NCI-H1436 treated with DMSO at 0.1 percent for 48 hours (cell line): Measurements from ENCODE around the gene JUP.

ENCODE experiments used
- DNase-seq: peaks from one replicate; lab custom pipeline; 2025; lab: John Stamatoyannopoulos, UW

The JUP gene

DNA sequence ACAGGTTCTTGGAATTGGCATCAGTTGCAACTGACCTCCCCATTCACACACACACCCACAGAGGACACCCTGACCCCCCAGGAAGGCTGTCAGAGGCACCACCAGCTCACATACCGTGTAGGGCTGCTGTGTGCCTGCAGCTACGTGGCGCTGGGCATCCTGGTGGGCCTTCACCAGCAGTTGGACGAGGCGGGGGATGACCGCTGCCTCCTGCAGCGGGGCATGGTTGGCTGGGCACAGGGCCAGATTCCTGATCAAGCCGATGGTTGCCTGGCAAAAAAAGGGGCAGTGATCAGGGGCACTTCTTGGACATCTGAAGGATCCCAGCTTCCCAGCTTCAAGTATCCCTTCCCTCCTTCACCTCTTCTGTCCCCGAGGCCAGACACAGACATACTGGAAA is 27.9 kb downstream of the JUP start:
- no peak for DNase-seq

DNA sequence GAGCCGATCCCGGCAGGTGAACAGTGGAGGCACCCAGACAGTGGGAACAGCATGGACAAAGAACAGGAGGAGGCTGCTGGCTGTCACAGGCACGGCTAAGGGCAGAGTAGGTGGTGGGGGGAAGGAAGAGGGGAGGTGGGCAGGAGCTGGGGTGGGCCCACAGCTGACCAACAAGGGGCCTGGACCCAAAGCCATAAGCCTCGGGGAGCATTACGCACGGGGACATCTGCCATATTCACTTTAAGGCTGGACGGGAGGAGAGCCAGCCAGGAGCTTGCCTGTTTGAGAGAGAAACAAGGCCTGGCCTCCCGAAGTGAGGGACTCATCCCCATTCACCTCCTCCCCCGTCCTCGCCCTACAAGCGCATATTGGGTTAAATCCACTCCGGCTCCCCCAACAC is 32.4 kb downstream of the JUP start:
- DNase-seq, result no peak

DNA sequence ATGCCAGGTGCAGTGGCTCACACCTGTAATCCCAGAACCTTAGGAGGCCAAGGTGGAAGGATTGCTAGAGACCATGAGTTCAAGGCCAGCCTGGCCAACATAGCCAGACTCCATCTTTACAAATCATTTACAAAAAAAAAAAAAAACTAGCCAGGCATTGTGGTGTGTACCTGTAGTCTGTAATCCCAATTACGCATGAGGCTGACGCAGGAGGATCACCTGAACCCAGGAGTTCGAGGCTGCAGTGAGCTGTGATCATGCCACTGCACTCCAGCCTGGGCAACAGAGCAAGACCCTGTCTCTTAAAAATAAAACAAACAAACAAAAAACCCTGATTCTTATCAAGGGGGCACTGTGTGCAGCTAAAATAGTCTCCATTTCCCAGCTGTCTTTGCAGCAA is 35.2 kb downstream of the JUP start:
- DNase-seq, result no peak

DNA sequence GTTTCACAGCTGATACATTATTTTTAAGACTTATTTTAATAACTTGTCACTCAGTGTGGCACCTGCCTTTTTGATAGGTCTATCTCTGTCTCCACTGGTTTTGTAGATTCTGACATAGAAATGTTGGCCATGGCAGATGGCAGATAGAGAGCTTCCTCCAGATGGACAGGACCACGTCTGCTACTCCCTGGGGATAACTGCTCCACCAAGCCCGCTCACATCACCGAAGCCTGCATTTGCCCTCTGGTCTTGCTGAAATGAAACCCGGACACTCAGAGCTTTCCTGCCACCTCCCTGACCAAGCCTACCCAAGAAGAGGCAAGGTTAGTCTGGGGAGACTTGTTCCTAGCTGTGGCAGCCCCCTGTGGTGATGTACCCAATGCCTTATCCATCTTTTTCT is 35.6 kb downstream of the JUP start:
- DNase-seq, result no peak

DNA sequence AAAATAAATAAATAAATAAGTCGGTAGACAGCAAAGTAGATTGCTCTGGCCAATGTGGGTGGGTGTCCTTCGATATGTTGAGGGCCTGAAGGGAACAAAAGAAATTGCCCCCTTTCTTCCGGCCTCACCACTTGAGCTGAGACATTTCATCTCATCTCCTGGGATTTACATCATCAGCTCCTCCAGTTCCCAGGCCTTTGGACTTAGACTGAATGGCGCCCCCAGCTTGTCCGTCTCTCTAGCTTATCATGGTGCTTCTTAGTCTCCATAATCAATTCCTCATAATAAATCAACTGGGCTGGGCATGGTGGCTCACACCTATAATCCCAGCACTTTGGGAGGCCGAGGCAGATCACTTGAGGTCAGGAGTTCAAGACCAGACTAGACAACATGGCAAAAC is 38.2 kb downstream of the JUP start:
- no peak for DNase-seq

DNA sequence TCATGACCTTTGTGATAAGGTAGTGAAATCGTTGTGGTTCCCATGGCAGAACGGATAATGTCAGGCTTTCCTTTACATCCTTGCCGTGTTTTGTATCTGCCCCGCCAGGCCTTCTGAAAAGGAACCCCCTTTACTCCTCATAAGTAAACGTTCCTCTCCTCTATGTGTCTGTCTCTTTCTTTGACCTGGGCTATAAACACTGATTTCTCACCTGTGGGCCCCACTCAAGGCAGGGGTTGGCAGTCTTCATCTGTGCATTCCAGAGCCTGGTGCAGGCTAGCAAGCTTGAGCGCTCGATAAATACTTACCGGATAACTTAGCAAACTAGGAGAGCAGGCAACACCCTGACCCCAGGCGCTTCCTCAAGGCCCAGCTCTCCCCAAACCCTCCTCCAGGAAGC is 44.8 kb downstream of the JUP start:
- DNase-seq, result no peak

DNA sequence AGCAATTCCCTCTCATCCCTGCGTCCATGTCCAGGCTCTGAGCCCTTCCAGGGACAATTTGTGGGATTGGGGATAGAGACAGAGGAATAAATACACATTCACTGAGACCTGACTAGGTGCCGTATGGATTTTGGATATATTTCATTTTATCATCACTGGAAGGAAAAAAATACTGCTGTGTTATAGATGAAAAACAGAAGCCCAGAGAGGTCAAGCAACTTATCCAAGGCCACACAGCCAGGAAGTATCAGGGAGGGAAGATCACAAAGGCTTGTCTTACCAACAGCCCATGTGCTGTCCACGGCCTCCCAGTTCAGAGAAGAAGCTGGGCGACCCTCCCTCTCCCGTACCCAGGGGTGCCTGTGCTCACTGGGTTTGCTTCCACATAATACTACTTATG is 46.0 kb downstream of the JUP start:
- no peak for DNase-seq

DNA sequence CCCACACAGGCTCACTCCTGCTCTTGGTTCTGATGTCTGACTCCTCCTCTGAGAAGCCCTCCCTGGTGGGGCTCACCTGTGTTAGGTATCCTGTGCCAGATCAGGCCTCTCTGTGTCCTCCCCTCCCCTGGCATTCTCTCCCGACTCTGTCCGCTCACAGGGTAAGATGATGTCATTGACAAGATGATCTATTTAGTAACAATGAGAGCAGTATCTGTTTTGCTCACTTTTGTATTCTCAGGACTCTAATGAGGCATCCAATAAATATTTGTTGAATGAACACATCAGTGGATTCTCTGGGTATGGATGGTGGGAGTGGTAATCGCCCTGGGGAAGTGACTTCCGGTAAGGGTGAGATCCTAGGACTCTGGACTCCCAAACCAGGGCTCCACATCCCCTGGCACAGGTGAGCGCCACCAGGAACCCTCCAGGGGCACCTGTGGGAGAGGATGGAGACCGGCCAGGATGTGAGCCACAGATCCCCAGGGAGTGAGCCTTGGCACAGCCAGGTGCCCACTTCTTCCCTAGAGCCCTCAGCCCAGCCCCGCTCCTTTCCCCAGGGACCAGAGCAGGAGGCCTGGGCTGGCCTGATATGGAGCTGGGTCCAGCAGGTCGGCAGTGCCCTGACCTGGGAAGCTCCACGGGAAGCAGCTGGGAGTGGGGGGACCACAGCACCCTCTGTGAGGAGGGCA is 46.7 kb downstream of the JUP start:
- DNase-seq, result no peak

DNA sequence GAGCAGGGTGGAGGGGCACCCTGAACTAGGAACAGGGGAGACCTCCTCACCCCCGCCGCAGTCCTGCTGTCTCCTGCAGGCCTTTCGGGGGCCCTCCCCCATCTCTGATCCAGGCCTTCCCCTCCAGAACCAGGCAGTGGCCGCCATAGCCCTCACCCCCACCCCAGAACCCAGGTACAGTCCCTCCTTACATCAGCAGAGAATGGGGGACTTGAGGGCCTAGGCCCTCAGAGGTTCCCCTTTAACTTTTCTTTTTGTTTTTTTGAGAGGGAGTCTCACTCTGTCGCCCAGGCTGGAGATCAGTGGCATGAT is 47.8 kb downstream of the JUP start:
- DNase-seq, result no peak

DNA sequence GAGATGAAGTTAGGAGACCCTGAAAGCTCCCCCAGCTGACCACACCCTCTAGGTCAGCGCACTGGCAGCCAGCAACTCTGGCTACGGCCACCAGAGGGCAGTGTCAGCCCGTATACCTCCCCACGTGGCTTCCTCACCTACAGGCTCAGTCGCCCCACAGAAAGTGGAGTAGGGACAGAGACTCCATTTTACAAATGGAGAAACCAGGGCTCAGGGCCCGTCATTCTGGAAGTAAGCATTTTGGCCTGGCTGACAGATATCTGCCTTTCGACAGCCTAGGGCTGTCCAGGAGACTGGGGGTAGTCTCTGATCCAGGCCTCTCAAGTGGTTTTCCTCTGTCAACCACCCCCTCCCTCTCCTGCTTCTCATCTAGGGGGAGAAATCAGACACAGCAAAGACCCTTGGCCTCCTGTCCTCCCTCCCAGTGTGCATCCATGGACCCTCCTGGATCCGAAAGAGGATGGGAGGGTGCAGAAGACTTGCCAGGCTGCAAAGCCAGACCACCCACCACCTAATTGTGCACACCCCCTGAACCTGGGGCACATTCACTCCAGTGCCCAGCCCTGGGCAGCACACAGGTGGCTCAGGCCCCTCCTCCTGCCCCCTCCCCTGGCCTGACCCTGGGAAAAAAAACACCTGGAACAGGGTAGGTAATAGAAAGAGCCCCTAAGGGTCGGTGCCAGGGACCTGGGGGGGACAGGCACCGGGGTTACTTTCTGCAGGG is 48.3 kb downstream of the JUP start:
- DNase-seq, result peak; percentile 28

DNA sequence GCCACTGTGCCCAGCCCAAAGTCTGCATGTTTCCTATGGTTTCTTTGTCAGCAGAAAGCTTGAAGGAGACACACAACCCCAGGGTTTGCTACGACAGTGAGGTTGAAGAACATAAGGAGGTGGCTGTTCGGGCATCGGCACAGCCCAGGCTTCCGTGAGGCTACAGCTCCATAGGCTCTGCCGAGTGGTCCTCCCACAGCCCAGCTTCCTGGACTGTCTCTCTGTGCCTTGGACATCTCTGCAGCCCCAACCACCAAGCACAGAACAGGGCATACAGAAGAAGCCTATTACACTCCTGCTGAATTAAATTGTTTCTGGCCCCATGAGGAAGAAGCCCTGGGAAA is 48.9 kb downstream of the JUP start:
- DNase-seq, result no peak

DNA sequence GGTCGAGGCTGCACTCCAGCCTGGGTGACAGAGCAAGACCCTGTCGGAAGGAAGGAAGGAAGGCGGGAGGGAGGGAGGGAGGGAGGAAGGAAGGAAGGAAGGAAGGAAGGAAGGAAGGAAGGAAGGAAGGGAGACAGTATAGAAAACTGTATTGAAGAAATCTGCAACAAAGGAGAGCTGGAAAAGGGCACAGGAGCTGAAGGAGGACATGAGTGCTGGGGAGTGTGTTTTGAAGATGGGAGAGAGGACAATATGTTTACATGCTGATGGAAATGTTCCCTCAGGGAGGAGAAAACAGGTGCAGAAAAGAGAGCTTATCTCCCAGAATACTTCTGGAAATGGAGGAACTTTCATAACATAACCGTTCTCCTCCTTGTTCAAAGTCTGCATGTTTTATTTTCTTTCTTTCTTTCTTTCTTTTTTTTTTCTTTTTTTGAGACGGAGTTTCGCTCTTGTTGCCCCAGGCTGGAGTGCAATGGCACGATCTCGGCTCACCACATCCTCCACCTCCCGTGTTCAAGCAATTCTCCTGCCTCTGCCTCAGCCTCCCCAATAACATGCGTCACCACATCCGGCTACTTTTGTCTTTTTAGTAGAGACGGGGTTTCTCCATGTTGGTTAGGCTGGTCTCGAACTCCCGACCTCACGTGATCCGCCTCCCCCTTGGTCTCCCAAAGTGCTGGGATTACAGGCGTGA is 49.4 kb downstream of the JUP start:
- no peak for DNase-seq

DNA sequence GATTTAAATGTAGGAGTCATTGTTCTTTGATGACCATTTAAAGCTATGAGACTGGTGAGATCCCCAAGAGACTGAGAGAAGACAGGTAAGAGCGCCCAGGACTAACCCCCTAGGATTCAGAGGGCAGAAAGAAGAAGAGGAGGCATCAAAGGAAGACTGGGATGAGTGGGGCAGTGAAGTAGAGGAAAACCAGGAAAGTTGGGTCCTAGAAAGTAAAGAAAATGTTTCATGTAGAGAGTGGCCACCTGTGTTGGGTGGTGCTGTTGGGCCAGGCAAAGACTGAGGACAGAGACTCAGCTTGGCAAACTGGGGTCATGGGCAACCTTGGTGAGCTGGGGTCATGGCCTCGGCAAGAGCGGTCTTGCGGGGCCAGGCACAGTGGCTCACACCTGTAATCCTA is 50.8 kb downstream of the JUP start:
- no peak for DNase-seq

DNA sequence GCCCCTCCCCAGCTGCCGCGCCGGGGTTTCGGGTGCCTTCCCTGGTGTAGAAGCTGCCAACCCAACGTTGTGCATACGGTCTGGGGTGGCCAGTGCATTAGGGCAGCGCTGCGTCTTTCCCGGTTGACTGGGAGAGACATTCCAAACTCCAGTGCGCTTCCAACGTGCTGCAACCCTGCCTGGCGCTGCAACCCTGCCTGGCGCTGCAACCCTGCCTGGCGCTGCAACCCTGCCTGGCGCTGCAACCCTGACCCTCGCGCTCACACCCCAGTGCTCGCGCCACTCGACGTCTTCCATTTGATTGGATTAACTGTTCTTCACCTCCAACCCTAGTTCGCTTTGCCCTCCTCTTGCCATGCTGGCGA is 51.6 kb downstream of the JUP start:
- DNase-seq, result no peak

DNA sequence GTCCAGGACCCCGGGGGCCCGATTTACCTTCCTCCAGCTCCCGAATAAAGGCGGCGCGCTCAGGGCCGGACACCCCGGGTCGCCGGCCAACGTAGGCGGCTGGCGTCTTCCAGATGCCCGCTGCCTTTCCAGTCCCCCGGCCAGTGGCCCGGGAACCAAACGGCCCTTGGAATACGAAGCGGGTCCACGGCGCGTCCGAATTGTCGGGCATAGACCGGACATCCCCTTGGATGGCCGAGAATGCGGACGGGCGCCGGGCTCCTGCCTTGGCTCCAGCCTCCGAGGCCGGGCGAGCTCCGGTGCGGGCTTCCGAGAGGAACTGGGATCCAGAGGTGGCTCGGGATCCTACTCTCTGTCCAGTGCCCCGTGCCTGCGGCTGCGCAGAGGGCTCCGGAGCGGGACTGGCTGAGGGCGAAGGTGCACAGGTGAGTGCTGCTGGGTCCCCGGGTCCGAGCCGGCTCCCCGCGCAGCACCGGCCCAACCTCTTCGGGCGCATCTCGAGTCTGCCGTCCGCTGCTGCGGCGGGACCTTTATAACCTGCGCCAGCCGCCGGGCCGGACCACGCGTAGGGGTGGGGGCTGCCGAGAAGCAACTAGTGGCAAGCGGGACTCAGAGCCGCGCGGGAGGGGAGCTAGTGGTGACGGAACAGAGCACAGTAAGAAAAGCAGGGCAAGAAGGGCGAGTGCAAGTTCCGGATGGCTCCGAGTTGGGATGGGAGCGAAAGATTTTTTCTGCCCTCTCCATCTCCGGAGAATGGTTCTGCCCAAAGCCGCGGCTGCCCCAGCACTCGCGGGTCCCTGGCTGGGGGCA is 52.2 kb downstream of the JUP start, which contains the start of gene HAP1:
HAP1 (minus strand) TSS at position 505 of the 810 bp plus-strand sequence; CDS start at position 496, 9 bp downstream.
- DNase-seq, result no peak

DNA sequence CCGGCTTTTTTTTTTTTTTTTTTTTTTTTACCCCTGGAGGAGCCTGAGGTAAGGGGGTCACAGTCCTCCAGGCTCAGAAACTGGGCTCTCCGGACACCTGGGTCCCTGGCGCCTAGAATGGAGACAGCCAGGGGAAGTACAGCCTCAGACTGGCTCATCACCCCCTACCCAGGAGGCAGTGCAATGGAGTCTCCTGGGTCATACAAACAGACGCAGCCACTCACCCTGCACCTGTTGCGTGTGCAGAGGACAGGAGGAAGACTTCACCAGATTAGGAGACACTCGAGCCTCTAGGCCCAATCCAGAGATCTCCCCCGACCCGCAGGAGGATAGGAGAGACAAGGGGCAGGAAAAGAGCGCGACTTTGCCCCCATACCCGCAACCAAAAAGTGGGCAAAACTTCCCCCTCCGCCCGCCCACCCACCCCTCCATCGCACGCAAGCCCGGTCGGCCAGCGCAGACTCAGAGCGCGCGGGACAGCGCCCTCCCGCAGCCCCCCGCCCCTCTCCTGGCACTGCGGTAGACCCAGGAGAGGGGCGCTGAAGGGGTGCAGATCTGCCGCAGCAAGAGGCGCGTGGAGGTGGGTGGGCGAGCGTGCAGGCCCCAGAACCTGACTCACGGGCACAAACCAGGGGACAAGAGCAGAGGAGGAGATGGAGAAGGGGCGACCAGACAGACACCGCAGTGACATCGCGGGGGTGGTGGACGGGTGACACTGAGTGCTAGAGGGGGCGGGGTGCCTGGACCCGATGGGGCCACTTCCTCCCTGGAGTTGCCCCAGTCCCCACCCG is 53.0 kb downstream of the JUP start:
- DNase-seq, result no peak

DNA sequence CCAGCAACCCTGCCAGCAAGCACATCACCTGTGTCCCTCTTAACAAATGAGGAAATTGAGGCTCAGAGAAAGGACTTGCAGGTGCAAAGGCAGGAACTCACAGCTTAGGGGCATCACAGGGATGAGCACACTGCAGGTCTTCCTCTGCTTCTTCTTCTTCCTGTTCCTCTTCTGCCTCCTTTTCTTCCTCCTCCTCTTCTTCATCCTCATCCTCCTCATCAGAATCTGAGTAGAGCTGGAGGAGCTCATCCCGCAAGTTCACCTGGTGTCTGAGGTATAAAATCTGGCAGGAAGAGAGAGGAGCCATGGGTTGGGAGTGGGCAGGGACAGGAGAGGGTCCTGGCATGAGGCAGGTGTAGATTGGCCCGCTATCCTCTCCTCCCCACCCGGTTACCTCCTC is 54.7 kb downstream of the JUP start:
- no peak for DNase-seq

DNA sequence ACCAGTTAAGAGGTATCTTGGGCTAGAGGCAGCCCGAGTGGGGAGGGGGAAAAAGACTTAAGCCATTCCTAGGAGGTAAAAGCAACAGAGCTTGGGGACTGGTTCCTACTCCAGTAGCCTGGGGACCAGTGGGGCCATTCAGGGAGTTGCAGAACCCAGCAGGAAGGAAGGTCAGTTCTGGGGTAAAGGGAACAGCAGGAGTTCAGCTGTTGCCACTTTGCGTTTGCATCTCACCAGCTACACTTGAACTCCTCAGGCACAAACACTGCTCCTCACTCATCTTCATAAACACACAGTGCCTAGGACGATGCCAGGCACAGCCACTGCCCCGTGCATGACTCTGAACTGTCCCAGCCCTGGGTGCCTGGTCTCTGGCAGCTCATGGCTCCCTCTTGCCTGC is 56.0 kb downstream of the JUP start:
- DNase-seq, result no peak

DNA sequence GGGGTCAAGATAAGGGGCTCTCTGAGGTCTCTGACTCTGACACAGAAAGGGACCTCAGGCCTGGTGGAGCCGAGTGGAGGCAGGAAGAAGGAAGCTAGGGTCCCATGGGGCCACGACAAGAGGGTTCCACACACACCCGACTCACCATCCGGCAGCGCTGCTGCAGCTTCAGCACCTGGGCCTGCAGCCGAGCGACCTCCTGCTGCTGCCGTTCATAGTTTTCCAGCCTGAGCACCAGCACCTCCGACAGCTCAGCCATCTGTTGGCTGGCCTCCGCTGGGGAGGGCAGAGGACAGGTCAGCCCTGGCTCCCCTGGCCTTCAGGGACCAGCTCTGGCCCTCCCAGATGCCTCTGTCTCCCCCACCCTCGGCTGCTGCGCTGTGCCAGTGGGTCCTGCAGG is 58.5 kb downstream of the JUP start:
- DNase-seq, result no peak

DNA sequence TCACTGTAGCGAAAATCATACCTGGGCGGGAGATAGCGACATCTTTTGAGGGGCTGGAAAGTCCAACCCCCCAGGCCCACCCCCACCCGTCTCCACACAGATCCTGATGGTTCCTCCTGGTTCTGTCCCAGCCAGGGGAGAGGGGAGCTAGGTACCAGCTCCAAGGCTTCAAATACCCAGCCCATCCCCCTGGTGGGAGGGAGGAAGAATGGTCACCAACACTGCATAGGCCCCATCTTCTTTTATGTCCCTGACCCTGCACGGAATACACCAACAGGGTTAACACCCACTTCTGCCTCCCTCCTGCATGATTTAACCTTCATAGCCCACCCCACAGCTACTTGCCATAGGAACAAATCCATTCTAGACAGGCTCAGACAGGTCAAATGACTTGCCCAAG is 61.4 kb downstream of the JUP start:
- DNase-seq, result no peak

DNA sequence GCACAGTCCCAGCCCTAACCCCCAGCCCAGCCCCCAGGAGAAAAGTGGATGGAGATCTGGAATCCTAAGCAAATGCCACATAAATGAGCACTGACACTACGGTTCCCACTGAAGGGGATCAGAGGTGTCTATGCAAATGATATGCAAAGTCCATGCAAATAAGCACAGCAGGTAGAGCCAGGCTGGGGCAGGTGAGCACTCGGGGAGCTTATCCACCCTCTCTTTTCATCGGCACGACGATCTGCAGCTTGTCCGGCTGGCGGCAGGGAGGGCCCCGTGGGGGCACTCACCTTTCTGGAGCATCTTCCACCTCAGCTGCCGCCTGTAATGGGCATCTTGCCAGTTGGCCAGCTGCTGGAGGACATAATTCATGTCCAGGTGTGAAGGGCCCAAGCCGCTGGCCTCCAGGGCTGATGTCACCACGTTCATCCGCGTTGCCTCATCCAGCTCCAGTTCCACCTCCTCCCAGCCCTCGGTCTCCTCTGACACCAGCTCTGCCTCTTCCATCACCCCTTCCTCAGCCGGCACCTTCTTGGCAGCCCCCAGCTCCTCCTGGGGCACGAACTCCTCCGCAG is 61.9 kb downstream of the JUP start:
- no peak for DNase-seq
